ENCODE results near the gene DAGLB.
A peak's percentile ranks its signal among the peaks of the same experiment; 100 is the strongest.
"Not testable (repeated sequence)": the region's sequence is repeated elsewhere in the genome, so short reads cannot be mapped to it uniquely, and the experiment has no call there.

Gene DAGLB, protein sequence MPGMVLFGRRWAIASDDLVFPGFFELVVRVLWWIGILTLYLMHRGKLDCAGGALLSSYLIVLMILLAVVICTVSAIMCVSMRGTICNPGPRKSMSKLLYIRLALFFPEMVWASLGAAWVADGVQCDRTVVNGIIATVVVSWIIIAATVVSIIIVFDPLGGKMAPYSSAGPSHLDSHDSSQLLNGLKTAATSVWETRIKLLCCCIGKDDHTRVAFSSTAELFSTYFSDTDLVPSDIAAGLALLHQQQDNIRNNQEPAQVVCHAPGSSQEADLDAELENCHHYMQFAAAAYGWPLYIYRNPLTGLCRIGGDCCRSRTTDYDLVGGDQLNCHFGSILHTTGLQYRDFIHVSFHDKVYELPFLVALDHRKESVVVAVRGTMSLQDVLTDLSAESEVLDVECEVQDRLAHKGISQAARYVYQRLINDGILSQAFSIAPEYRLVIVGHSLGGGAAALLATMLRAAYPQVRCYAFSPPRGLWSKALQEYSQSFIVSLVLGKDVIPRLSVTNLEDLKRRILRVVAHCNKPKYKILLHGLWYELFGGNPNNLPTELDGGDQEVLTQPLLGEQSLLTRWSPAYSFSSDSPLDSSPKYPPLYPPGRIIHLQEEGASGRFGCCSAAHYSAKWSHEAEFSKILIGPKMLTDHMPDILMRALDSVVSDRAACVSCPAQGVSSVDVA

DNA sequence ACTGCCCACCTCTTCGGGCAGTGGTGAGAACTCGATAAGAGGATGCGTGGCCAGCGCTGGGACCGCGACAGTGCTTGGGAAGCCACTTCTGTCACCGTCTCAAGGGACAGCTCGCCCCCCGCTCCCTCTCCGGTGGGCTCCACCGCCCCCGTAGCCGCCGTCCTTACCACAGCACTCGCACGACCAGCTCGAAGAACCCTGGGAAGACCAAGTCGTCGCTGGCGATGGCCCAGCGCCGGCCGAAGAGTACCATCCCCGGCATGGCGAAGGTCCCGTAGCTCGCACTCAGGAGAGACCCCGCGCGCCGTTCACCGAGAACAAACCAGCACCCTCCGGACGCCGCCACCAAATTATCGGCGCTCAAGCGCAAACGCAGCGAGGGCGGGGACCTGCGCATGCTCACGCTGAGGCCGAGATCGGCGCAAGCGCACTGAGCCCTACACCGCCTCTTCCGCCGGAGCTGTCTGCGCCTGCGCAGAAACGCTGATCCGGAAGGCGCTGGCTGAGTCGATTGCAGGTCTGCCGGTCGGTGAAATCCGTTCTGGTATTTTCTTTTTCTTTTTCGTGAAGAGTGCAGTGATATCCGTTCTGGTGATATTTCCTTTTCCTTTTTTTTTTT is at the start of gene DAGLB:
DAGLB (minus strand) TSS at position 374 of the 619 bp plus-strand sequence; CDS start at position 262, 112 bp downstream.
- peak; percentile 89 for DNase-seq (ENCODE audit: low read depth, low spot score)

DNA sequence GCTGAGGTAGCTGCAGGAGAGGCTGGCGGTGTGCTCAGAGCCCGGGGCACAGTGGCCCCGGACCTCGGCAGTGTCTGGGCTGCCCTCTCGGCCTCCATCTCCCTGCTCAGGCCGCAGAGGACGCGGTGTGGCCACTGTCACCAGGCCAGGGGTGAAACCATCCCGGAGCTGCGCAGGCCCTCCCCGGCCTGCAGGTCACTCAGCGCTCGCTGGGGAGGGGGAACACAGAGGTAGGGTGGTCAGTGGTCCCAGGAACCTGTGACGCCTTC is 49.8 kb upstream of the DAGLB start:
- DNase-seq (ENCODE audit: low read depth, low spot score): no peak

DNA sequence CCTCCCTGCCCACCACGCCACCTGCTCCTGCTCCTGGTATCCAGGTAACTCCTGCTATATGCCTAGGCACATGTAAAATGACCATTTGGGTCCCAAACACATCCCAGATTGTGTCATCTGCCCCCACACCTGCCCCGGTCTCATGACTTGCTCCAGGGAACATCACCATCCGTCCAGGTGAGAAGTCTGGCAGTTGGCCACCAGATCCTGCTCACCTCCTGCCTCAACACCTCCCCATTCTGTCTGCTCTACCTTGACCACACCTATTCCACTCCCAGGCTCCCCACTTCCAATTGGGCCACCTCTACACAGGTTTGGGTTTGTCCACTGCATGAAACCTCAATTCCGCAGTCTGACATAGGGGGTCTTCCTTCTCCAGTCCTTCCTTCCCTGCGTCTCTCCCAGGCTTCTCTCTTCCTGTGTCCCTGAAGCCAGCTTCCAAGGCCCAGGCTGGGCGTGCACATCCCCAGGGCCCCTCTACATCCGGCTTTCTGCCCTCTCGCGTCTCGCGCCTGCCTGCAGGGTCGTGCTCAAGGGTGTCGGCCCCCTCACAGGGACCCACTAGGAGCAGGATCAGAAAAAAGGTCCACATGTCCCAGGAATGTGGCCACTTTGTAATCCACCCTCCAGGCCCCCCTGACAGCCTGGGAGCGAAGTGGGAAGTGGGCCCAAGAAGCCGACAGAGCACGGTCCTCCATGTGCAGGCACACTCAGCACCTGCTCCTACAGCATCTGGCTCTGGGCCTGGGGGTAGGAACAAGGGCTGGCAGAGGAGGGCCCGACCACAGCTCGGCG is 49.3 kb upstream of the DAGLB start:
- no peak for DNase-seq (ENCODE audit: low read depth, low spot score)

DNA sequence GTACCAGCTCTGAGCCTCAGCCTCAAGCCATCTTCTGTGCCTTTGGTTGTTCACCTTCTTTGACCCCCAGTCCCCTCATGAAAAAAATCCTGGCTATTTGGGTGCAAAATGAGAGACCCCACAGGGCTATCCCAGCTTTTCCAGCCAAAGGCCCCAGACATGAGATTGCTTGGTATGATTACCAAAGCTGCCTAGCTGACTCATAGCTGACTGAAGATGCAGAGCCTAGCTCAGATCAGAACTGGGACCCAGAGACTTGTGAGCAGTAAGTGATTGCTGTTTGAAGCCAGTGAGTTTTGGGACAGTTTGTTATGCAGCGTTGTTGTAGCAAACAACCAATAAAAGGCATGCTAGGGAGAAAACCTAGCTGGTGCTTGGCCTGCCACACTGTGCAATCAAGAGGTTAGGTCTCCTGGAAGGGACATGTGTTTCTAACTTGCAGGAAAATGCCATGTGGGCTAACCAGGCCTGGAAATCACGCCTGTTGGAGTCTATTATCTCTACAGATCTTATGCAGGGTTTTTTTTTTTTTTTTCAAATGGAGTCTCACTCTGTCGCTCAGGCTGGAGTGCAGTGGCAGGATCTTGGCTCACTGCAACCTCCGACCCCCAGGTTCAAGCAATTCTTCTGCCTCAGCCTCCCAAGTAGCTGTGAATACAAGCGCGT is 48.0 kb upstream of the DAGLB start:
- DNase-seq (ENCODE audit: low read depth, low spot score): no peak

DNA sequence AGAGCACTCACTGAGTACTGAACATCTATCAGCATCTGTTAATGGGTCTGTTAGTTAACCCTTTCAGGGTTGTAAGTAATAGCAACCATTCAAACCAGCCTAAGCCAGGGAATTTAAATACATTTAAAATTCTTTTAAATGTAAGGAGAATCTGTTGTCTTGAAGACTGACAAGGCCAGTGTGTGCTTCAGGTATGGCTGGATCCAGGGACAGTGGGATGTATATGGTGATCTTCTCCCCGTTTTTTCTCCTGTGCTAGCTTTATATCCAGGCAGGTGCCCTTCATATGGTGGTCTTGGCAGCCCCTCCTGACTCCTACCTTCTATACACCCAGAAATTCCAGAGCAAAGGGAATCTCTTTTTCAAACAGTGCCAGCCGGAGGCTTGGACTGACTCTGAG is 46.6 kb upstream of the DAGLB start:
- no peak for DNase-seq (ENCODE audit: low read depth, low spot score)

DNA sequence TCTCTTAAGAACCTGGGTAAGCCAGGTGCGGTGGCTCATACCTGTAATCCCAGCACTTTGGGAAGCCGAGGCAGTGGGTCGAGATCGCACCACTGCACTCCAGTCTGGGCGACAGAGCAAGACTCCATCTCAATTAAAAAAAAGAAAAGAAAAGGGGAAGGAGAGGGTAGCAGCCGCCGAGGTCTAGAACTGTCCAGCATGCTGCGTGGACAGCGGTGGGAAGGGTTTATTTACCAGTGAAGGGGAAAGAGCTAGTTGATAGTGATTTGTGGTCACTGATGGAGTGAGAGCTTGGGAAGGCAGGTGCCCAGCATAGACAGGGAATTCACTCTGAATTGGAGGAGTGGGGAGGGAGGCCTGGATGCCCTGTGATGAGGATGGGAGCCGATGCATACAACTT is 43.4 kb upstream of the DAGLB start:
- no peak for DNase-seq (ENCODE audit: low read depth, low spot score)

DNA sequence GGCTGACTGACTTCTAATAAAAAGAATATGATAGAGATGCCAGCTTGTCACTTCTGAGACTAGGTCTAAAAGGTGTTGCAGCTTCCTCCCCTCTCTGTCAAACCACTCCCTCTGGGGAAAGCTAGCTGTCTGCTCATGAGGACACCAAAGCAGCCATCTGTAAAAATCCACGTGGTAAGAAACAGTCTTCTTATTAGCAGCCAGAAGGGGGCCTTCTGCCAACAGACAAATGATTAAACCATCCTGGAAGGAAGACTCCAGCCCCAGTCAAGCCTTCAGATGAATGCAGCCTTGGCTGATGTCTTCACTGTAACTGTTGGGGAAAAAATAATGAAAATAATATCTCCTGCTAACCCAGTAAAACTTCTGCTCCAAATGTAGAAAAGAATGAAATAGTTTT is 41.9 kb upstream of the DAGLB start:
- DNase-seq (ENCODE audit: low read depth, low spot score): no peak

DNA sequence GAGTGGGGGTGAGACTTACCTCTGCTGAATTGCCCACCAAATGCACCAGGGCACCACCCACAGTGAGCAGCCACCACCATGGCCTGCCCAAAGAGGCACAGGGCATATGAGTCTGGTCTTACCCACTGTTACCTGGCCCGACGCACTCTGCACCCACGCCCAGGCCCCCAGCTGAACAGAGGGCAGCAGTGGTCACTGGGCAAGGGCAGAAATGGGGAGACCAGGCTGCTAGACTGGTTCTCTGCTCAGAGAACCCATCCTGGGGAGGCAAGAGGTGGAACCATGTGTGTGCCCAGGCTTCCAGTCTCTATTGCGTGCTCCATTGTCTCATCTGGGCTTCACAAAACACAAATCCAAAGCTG is 39.4 kb upstream of the DAGLB start:
- no peak for DNase-seq (ENCODE audit: low read depth, low spot score)

DNA sequence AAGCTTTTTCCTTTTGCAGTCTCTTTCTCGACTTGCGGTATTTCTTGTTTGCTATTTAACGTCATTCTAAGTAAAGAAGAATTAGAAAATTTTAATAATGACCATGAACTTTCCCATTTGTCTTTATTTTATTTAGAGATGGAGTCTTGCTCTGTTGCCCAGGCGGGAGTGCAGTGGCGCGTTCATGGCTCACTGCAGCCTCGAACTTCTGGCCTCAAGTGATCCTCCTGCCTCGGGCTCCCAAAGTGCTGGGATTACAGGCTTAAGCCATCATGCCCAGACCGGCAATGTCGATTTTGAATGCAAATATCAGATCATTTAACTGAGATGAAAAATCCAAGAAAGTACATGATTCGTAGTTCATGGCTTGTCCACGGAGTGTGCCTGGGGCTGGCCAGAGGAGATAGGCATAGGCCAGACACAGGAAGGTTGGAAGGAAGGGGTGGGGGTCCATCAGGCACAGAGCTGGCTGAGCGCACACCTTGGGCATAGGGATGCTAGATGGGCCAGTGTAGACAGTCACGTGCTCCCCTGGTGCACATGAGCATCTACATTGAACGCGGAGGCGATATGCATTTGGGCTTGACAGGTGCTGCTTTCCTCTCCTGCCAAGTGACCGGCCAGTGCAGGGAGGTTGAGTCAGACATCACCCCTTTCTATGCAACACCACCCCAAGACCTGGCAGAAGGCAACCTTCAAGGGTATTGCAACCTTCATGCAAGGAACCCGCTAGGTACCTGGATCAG is 38.9 kb upstream of the DAGLB start:
- no peak for DNase-seq (ENCODE audit: low read depth, low spot score)

DNA sequence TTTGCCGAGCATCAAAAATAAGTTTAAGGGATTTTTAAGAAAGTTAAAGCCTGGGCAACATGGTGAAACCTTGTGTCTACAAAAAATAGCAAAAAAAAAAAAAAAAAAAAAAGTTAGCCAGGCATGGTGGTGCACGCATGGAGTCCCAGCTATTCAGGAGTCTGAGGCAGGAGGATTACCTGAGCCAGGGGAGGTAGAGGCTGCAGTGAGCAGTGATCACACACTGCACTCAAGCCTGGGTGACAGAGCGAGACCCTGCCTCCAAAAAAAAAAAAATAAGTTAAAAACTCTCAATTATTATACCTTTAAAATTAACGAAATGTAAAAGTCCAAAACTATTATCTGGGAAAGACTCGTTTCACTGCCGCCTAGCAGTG is 35.0 kb upstream of the DAGLB start:
- DNase-seq (ENCODE audit: low read depth, low spot score): no peak

DNA sequence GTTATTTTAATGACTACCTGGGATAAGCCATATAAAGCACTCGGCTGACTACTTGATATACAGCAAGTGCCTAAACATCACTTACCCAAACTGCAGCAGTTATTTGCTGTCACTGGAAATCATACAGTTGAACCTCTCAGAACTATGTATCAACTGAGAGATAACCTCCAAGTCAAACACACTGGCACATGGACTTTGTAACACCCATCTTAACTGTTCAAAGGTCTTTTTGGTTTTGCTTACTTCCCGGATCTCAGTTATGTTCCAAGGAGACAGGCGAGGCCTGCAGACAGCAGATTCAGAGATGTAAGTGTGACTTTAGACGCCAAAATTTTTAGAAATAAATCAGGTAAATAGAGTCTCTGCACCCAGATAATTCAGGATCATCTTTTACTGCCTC is 34.6 kb upstream of the DAGLB start:
- DNase-seq (ENCODE audit: low read depth, low spot score): no peak

DNA sequence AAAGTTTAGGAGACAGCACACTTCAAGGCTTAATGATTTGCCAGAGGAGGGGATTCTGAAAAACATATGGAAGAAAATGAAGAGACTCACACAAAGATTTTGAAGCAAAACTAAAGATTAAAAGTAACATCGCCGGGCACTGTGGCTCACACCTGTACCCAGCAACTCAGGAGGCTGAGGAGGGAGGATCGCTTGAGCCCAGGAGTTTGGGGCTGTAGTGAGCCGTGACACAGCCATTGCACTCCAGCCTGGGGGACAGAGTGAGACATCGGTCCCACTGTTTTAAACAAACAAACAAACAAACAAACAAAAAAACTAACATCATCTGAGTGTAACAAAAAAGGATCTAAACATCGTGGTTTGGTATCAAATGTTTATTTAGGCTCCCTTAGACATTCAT is 33.7 kb upstream of the DAGLB start:
- no peak for DNase-seq (ENCODE audit: low read depth, low spot score)

DNA sequence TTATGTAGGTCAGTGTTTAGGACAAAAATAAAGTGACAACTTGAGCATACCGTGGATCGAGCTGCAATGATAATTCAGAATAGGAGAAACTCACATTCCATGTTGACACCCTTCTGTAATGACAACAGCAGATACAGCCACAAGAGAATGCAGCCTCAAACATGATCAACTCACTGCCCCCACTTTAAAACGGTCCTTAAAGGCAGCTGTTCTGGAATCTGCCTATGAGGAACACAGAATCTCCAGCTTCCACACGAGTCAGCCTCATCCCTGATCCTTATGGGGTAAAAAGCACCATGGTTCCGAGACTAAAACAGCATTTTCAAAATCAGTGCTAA is 32.5 kb upstream of the DAGLB start:
- no peak for DNase-seq (ENCODE audit: low read depth, low spot score)

DNA sequence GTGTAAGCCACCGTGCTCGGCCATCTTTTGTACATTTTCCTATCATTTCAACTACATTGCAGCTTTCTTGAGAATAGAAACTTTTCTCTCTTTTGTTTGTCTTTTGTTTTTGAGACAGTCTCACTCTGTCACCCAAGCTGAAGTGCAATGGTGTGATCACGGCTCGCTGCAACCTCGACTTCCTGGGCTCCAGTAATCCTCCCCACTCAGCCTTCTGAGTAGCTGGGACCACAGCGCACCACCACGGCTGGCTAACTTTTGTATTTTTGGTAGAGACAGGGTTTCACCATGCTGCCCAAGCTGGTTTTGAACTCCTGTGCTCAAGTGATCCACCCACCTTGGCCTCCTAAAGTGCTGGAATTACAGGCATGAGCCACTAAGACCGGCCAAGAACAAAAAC is 31.3 kb upstream of the DAGLB start:
- DNase-seq (ENCODE audit: low read depth, low spot score): no peak

DNA sequence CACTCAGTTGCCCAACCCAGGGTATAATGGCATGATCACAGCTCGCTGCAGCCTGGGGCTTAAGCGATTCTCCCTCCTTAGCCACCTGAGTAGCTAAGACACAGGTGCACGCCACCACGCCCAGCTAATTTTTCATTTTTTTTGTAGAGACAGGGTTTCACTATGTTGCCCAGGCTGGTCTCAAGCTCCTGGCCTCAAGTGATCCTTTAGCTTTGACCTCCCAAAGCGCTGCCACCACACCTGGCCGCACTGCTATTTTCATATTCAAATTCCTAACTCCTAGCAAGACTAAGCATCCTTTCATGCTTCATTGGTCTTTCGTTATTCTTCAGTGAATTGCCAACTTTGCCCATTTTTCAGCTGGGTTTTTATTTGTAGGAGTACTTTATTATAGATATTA is 30.4 kb upstream of the DAGLB start:
- DNase-seq (ENCODE audit: low read depth, low spot score): no peak

DNA sequence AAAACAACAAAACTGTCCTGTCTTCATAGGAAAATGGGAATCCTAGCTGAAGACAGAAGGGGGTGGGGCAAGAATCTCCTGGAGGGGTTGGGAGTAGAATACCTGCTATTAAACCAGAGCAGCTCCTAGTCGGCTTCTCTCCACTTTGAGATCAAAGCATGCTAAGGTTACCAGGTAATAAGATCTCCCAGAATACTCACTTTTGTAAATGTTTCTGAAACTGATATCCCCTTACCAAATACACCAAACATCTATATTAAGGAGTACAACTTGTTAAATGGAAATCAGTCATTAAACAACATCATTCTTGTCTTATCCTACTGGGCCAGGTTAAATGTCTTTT is 29.5 kb upstream of the DAGLB start:
- no peak for DNase-seq (ENCODE audit: low read depth, low spot score)

DNA sequence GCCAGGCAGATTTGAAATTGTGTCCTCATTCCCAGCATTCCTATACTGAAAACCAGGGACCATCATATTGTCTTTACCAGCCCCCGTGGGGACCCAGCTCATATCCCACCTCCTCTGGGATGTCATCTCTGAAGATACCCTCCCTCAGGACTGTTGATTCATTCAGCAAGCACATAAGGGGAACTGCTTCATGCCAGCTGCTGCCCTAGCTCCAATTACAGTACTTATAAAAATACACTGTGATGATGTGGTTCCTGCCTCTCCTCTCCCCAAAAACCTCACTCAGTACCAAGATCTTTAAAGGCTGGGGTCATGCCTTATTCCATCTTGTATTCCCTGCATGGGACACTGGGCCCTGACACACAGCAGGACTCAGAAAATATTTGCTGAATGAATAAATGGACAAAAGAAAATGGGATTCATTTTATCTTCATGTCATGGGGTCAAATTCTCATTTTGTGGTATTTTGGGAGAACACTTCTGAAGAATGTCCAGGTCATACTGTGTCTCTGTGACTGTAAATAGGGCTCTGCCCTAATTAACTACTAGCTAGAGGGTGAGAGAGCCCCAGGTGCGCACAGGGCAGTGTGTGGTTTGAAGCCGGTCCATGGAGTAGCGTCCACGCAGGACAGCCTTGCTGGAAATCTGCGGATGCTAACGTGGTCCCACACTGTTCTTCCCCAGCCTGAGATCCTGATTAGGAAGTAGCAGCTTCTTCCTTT is 29.0 kb upstream of the DAGLB start:
- no peak for DNase-seq (ENCODE audit: low read depth, low spot score)

DNA sequence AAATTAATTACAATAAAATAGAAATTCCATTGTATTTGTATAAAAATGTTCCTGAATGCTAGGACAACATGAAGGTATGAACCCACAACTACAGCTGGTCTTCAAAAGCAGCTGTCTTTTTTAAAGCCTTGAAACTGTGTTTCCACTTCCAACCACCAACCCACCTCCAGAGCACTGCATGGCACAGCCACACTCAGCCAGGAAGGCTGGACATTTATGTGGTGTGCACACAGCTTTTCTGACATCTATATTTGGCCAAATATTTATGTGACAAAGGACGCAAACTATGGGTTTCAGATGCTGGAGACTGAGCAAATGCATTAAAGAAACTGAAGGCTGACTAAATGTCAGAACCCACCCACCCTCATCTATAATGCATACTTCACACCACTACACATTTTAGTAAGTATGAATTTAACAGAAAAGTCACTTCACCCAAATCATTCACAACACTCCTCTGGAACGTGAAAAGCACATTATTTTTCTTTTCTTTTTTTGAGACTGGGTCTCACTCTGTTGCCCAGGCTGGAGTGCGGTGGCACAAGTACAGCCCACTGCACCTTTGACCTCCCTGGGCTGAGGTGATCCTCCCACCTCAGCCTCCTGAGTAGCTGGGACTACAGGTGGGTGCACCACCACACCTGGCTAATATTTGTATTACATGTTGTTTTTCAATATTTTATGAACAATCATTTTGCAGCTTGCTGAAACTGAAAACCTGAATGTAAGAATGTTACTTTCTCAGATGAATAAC is 27.9 kb upstream of the DAGLB start:
- DNase-seq (ENCODE audit: low read depth, low spot score): no peak

DNA sequence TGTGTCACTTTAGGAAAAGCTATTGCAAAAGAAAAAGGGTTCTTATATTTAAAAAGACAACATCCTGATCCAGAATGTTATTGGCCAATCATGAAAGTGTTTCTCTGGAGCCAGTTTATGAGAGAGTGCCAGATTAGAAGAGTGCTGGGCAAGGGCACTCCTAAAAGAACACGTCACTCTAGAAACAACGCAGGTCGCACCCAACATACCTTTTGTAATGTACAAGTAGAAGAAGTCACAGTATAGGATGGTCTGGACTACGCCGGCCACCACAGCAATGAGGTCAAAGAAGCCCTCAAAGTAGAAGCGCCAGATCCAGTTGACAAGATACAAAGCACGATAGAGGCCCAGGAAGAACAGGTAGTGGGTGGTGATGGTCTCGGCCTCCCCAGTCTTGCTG is 18.1 kb upstream of the DAGLB start:
- no peak for DNase-seq (ENCODE audit: low read depth, low spot score)

DNA sequence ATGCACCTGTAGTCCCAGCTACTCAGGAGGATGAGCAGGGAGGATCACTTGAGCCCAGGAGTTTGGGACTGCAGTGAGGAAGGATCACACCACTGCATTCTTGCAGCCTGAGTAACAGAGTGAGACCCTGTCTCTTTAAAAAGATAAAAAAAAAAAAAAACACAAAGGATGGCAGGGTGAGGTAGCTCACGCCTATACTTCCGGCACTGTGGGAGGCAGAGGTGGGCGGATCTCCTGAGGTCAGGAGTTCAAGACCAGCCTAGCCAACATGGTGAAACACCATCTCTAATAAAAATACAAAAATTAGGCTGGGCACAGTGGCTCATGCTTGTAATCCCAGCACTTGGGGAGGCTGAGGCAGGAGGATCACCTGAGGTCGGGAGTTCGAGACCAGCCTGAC is 15.9 kb upstream of the DAGLB start:
- DNase-seq (ENCODE audit: low read depth, low spot score): not testable (repeated sequence)
